OCI-LY1 (cell line): ENCODE measurements around the gene CTTNBP2.

Source experiments
- H2AFZ ChIP-seq: fragments of 200-600 bp; sonication (generic), shearing (Covaris generic); 2 replicates; pipeline ENCODE4 v1.6.0; 2014; ENCODE audit warnings: antibody characterized with exemption, mild to moderate bottlenecking, low read length
- H3F3A ChIP-seq: fragments of 200-600 bp; sonication (generic), shearing (Covaris generic); 2 replicates; pipeline ENCODE4 v1.6.0; 2014; ENCODE audit warnings: mild to moderate bottlenecking, antibody characterized with exemption, low read length, moderate library complexity; ENCODE audit not compliant: insufficient read depth
- H3K27ac ChIP-seq: fragments of 200-600 bp; sonication (generic); 2 replicates; pipeline ENCODE4 v1.5.1; 2014; ENCODE audit warnings: low read length, mixed run types, mild to moderate bottlenecking, low read depth; ENCODE audit not compliant: poor library complexity, severe bottlenecking
- H3K27me3 ChIP-seq: fragments of 200-600 bp; sonication (generic); 2 replicates; pipeline ENCODE4 v1.6.0; 2014; ENCODE audit warnings: antibody characterized with exemption, mild to moderate bottlenecking, low read length, moderate library complexity; ENCODE audit not compliant: insufficient read depth
- H3K36me3 ChIP-seq: fragments of 200-600 bp; sonication (generic); 2 replicates; pipeline ENCODE4 v1.6.1; 2014; ENCODE audit warnings: mild to moderate bottlenecking, antibody characterized with exemption, low read length, moderate library complexity, mixed read lengths; ENCODE audit not compliant: insufficient read depth
- H3K4me1 ChIP-seq: fragments of 200-600 bp; sonication (generic); 2 replicates; pipeline ENCODE4 v1.5.1; 2014; ENCODE audit warnings: mild to moderate bottlenecking, low read length, moderate library complexity; ENCODE audit not compliant: insufficient read depth, severe bottlenecking
- H3K4me2 ChIP-seq: fragments of 200-600 bp; sonication (generic), shearing (Covaris generic); 2 replicates; pipeline ENCODE4 v1.6.1; 2014; ENCODE audit warnings: low read length
- H3K4me3 ChIP-seq: fragments of 200-600 bp; sonication (generic); 2 replicates; pipeline ENCODE4 v1.5.1; 2014; ENCODE audit warnings: low read length, low read depth, mild to moderate bottlenecking, mixed read lengths; ENCODE audit not compliant: poor library complexity, severe bottlenecking
- H3K79me2 ChIP-seq: fragments of 200-600 bp; shearing (Covaris generic); 2 replicates; pipeline ENCODE4 v1.6.1; 2016; ENCODE audit warnings: mixed run types, low read length, mixed read lengths; ENCODE audit not compliant: insufficient read depth
- H3K9ac ChIP-seq: fragments of 200-600 bp; sonication (generic), shearing (Covaris generic); 2 replicates; pipeline ENCODE4 v1.6.1; 2014; ENCODE audit warnings: mild to moderate bottlenecking, low read length, mixed read lengths
- H3K9me2 ChIP-seq: fragments of 200-600 bp; sonication (generic), shearing (Covaris generic); 2 replicates; pipeline ENCODE4 v1.6.1; 2014; ENCODE audit warnings: low read depth, mild to moderate bottlenecking, low read length, mixed read lengths
- H3K9me3 ChIP-seq: fragments of 200-600 bp; shearing (Covaris generic); 2 replicates; pipeline ENCODE4 v1.6.1; 2014; ENCODE audit warnings: low read length, mixed read lengths
- H4K20me1 ChIP-seq: fragments of 200-600 bp; sonication (generic), shearing (Covaris generic); 2 replicates; pipeline ENCODE4 v1.6.0; 2016; ENCODE audit warnings: mild to moderate bottlenecking, low read length; ENCODE audit not compliant: insufficient read depth
- CTCF ChIP-seq: fragments of 200-600 bp; sonication (generic), shearing (Covaris generic); IDR thresholded peaks from 2 replicates; pipeline ENCODE4 v1.5.1; 2017; ENCODE audit warnings: mild to moderate bottlenecking, antibody characterized with exemption, low read length, moderate library complexity, mixed read lengths
- EZH2 ChIP-seq: fragments of 200-600 bp; sonication (generic), shearing (Covaris generic); IDR thresholded peaks from 2 replicates; pipeline ENCODE4 v1.8.0; 2017; ENCODE audit warnings: borderline replicate concordance, mixed run types, mild to moderate bottlenecking, antibody characterized with exemption, low read length, moderate library complexity, mixed read lengths

The CTTNBP2 gene

GRCh38 chr7:117689406-117689805 is 183.8 kb downstream of the CTTNBP2 start:
- no peak for TF ChIP-seq EZH2
- Histone ChIP-seq H3K36me3 (no peaks in the 10 kb centered on the region), H3K27ac (no peak overlapping the region), H3K4me3 (no peak overlapping the region), H2AFZ (no peak overlapping the region), H3K27me3 (no peaks in the 10 kb centered on the region), H3K79me2 (no peaks in the 10 kb centered on the region), H3K4me1 (no peaks in the 10 kb centered on the region), H3K9me3 (no peaks in the 10 kb centered on the region), H3K9me2 (no peaks in the 10 kb centered on the region), H4K20me1 (no peaks in the 10 kb centered on the region), H3K9ac (no peak overlapping the region), H3K4me2 (no peak overlapping the region), H3F3A (no peaks in the 10 kb centered on the region)

- Histone ChIP-seq H3K27ac (no peak overlapping the region), H3K4me1 (no peaks in the 10 kb centered on the region), H3K9ac (no peak overlapping the region), H2AFZ (no peak overlapping the region), H4K20me1 (no peaks in the 10 kb centered on the region), H3K36me3 (no peaks in the 10 kb centered on the region), H3K79me2 (no peaks in the 10 kb centered on the region), H3K27me3 (no peaks in the 10 kb centered on the region), H3K4me3 (no peak overlapping the region), H3K9me3 (no peaks in the 10 kb centered on the region), H3K4me2 (no peak overlapping the region), H3K9me2 (no peaks in the 10 kb centered on the region), H3F3A (no peaks in the 10 kb centered on the region)
- no peak for TF ChIP-seq EZH2
- no peak for TF ChIP-seq CTCF
Observed at GRCh38 chr7:117688126-117688525, 185.1 kb downstream of the CTTNBP2 start.

GRCh38 chr7:117686311-117686935 is 186.8 kb downstream of the CTTNBP2 start:
- Histone ChIP-seq H3F3A (no peaks in the 10 kb centered on the region), H3K9ac (no peak overlapping the region), H3K4me3 (no peak overlapping the region), H3K27ac (no peak overlapping the region), H2AFZ (no peak overlapping the region), H3K9me2 (no peaks in the 10 kb centered on the region), H4K20me1 (no peaks in the 10 kb centered on the region), H3K36me3 (no peaks in the 10 kb centered on the region), H3K79me2 (no peaks in the 10 kb centered on the region), H3K9me3 (no peaks in the 10 kb centered on the region), H3K4me2 (no peak overlapping the region), H3K4me1 (no peaks in the 10 kb centered on the region), H3K27me3 (no peaks in the 10 kb centered on the region)
- TF ChIP-seq EZH2 (no peak), CTCF (no peak)

DNA sequence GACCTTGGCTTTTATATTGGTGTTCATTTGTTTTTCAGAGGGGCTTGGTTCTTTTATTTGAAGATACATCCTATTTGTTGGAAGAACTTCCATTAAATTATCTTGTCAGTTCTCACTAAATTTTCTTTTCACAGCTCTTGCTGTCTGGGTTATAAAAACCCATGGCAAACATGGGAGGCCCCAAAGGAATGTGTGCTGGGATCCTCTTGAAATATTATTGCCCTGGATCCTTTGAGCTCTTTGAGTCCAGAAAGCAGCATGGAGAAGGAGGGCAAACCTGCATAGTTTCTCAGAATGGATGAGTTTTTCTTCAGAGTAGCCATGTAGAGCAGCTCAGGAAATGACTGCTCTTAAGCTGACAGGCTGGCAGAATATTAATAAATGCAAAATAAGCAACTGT is 187.4 kb downstream of the CTTNBP2 start:
- Histone ChIP-seq H3K9me3 (no peaks in the 10 kb centered on the region), H3K9ac (no peak overlapping the region), H3K36me3 (no peaks in the 10 kb centered on the region), H3F3A (no peaks in the 10 kb centered on the region), H4K20me1 (no peaks in the 10 kb centered on the region), H3K79me2 (no peaks in the 10 kb centered on the region), H3K4me2 (no peak overlapping the region), H3K27ac (no peak overlapping the region), H3K27me3 (no peaks in the 10 kb centered on the region), H3K9me2 (no peaks in the 10 kb centered on the region), H3K4me1 (no peaks in the 10 kb centered on the region), H2AFZ (no peak overlapping the region), H3K4me3 (no peak overlapping the region)
- no peak for TF ChIP-seq EZH2
- no peak for TF ChIP-seq CTCF
